Activated naive CD4-positive, alpha-beta T cell treated with anti-CD3 and anti-CD28 coated beads, Interleukin-2, amount 50 U/mL, for 24 hours (primary cell): ENCODE data around the gene CEMP1.

Experiments used
- H3K27ac Mint-ChIP-seq: one replicate; pipeline ENCODE4 v1.8.0; 2021; ENCODE audit warnings: mild to moderate bottlenecking, mixed read lengths
- H3K27me3 Mint-ChIP-seq: one replicate; pipeline ENCODE4 v1.8.0; 2021; ENCODE audit warnings: mixed read lengths
- H3K36me3 Mint-ChIP-seq: one replicate; pipeline ENCODE4 v1.8.0; 2021; ENCODE audit warnings: mixed read lengths
- H3K4me1 Mint-ChIP-seq: one replicate; pipeline ENCODE4 v1.8.0; 2021; ENCODE audit warnings: mixed read lengths
- H3K4me3 Mint-ChIP-seq: one replicate; pipeline ENCODE4 v1.8.0; 2021; ENCODE audit warnings: mild to moderate bottlenecking, mixed read lengths
- H3K9me3 Mint-ChIP-seq: one replicate; pipeline ENCODE4 v1.8.0; 2021; ENCODE audit warnings: mixed read lengths

CEMP1 gene

GRCh38 chr16:2500430-2500917 is 30.7 kb downstream of the CEMP1 start:
- Mint-ChIP-seq H3K36me3 (peaks cover 4% of the 10 kb centered on the region), H3K4me3 (no peak overlapping the region), H3K4me1 (no peaks in the 10 kb centered on the region), H3K27me3 (no peaks in the 10 kb centered on the region), H3K27ac (no peak overlapping the region), H3K9me3 (no peaks in the 10 kb centered on the region)

GRCh38 chr16:2499890-2500429 is 31.2 kb downstream of the CEMP1 start:
- H3K4me3 Mint-ChIP-seq = no peak overlapping the region
- H3K27ac Mint-ChIP-seq = no peak overlapping the region
- no peaks in the 10 kb centered on the region for H3K27me3 Mint-ChIP-seq
- peaks cover 4% of the 10 kb centered on the region for H3K36me3 Mint-ChIP-seq
- H3K4me1 Mint-ChIP-seq = no peaks in the 10 kb centered on the region
- H3K9me3 Mint-ChIP-seq = no peaks in the 10 kb centered on the region

GRCh38 chr16:2499454-2499853 is 31.8 kb downstream of the CEMP1 start:
- Mint-ChIP-seq H3K27me3 (no peaks in the 10 kb centered on the region), H3K27ac (no peak overlapping the region), H3K9me3 (no peaks in the 10 kb centered on the region), H3K36me3 (peaks cover 4% of the 10 kb centered on the region), H3K4me1 (no peaks in the 10 kb centered on the region), H3K4me3 (no peak overlapping the region)

- Mint-ChIP-seq H3K36me3 (peaks cover 4% of the 10 kb centered on the region), H3K4me1 (no peaks in the 10 kb centered on the region), H3K27ac (no peak overlapping the region)
Measured at GRCh38 chr16:2498531-2499253, 32.5 kb downstream of the CEMP1 start.

GRCh38 chr16:2497695-2498484 is 33.3 kb downstream of the CEMP1 start:
- Mint-ChIP-seq H3K36me3 (peaks cover 4% of the 10 kb centered on the region), H3K4me3 (no peak overlapping the region), H3K4me1 (no peaks in the 10 kb centered on the region), H3K27ac (no peak overlapping the region), H3K27me3 (no peaks in the 10 kb centered on the region), H3K9me3 (no peaks in the 10 kb centered on the region)

More at GRCh38 chr16:2498531-2499253, 32.5 kb downstream of the CEMP1 start:
- Mint-ChIP-seq H3K4me3 (no peak overlapping the region), H3K9me3 (no peaks in the 10 kb centered on the region), H3K27me3 (no peaks in the 10 kb centered on the region)

GRCh38 chr16:2497116-2497630 is 34.0 kb downstream of the CEMP1 start:
- Mint-ChIP-seq H3K4me1 (no peaks in the 10 kb centered on the region), H3K9me3 (no peaks in the 10 kb centered on the region), H3K27me3 (no peaks in the 10 kb centered on the region), H3K27ac (no peak overlapping the region), H3K36me3 (peaks cover 4% of the 10 kb centered on the region), H3K4me3 (no peak overlapping the region)

- H3K36me3 Mint-ChIP-seq = peaks cover 4% of the 10 kb centered on the region
- no peak overlapping the region for H3K27ac Mint-ChIP-seq
- H3K4me1 Mint-ChIP-seq = no peaks in the 10 kb centered on the region
- H3K27me3 Mint-ChIP-seq = no peaks in the 10 kb centered on the region
- no peaks in the 10 kb centered on the region for H3K9me3 Mint-ChIP-seq
- no peak overlapping the region for H3K4me3 Mint-ChIP-seq
Measured at GRCh38 chr16:2496223-2497115, 34.7 kb downstream of the CEMP1 start.

- H3K36me3 Mint-ChIP-seq = peaks cover 4% of the 10 kb centered on the region
- no peak overlapping the region for H3K27ac Mint-ChIP-seq
- H3K27me3 Mint-ChIP-seq = no peaks in the 10 kb centered on the region
- H3K9me3 Mint-ChIP-seq = no peaks in the 10 kb centered on the region
- H3K4me3 Mint-ChIP-seq = no peak overlapping the region
- no peaks in the 10 kb centered on the region for H3K4me1 Mint-ChIP-seq
Measured at GRCh38 chr16:2495041-2495440, 36.2 kb downstream of the CEMP1 start.

GRCh38 chr16:2494616-2495015 is 36.6 kb downstream of the CEMP1 start:
- Mint-ChIP-seq H3K27me3 (no peaks in the 10 kb centered on the region), H3K27ac (no peak overlapping the region), H3K4me3 (no peak overlapping the region), H3K4me1 (no peaks in the 10 kb centered on the region), H3K9me3 (no peaks in the 10 kb centered on the region), H3K36me3 (peaks cover 4% of the 10 kb centered on the region)

GRCh38 chr16:2493605-2494004 is 37.6 kb downstream of the CEMP1 start:
- H3K4me1 Mint-ChIP-seq = no peaks in the 10 kb centered on the region
- peaks cover 4% of the 10 kb centered on the region for H3K36me3 Mint-ChIP-seq
- H3K4me3 Mint-ChIP-seq = no peak overlapping the region
- no peaks in the 10 kb centered on the region for H3K27me3 Mint-ChIP-seq
- H3K9me3 Mint-ChIP-seq = no peaks in the 10 kb centered on the region
- H3K27ac Mint-ChIP-seq = no peak overlapping the region

GRCh38 chr16:2492292-2492691 is 38.9 kb downstream of the CEMP1 start:
- H3K9me3 Mint-ChIP-seq = no peaks in the 10 kb centered on the region
- H3K27me3 Mint-ChIP-seq = no peaks in the 10 kb centered on the region
- H3K4me3 Mint-ChIP-seq = no peak overlapping the region
- no peaks in the 10 kb centered on the region for H3K36me3 Mint-ChIP-seq
- no peak overlapping the region for H3K27ac Mint-ChIP-seq
- peaks cover 5% of the 10 kb centered on the region for H3K4me1 Mint-ChIP-seq

GRCh38 chr16:2490190-2491105 is 40.8 kb downstream of the CEMP1 start:
- Mint-ChIP-seq H3K36me3 (no peaks in the 10 kb centered on the region), H3K9me3 (no peaks in the 10 kb centered on the region), H3K27ac (no peak overlapping the region), H3K4me3 (no peak overlapping the region), H3K4me1 (peaks cover 12% of the 10 kb centered on the region), H3K27me3 (no peaks in the 10 kb centered on the region)

GRCh38 chr16:2489581-2489980 is 41.6 kb downstream of the CEMP1 start:
- Mint-ChIP-seq H3K9me3 (no peaks in the 10 kb centered on the region), H3K4me3 (no peak overlapping the region), H3K27me3 (no peaks in the 10 kb centered on the region), H3K36me3 (no peaks in the 10 kb centered on the region), H3K4me1 (peaks cover 12% of the 10 kb centered on the region), H3K27ac (no peak overlapping the region)

- Mint-ChIP-seq H3K27ac (no peak overlapping the region), H3K27me3 (no peaks in the 10 kb centered on the region), H3K4me3 (no peak overlapping the region), H3K4me1 (peaks cover 12% of the 10 kb centered on the region), H3K36me3 (no peaks in the 10 kb centered on the region), H3K9me3 (no peaks in the 10 kb centered on the region)
Measured at GRCh38 chr16:2487903-2488531, 43.2 kb downstream of the CEMP1 start.
